HCT116 (cell line): ENCODE data around the gene LCK.

Source experiments
- ATF3 ChIP-seq: IDR thresholded peaks from 2 replicates; pipeline ENCODE4 v1.6.1; 2012
- CEBPB ChIP-seq: IDR thresholded peaks from 2 replicates; pipeline ENCODE4 v1.6.1; 2012; ENCODE audit warnings: low read depth
- EZH2 ChIP-seq: fragments of 200-600 bp; sonication (generic); IDR thresholded peaks from 2 replicates; pipeline ENCODE4 v1.6.1; 2017; ENCODE audit warnings: antibody characterized with exemption, mixed run types
- JUND ChIP-seq: IDR thresholded peaks from 2 replicates; pipeline ENCODE4 v1.6.1; 2012
- POLR2A ChIP-seq: IDR thresholded peaks from 2 replicates; pipeline ENCODE4 v1.7.0; 2011; ENCODE audit warnings: borderline replicate concordance; ENCODE audit not compliant: insufficient read depth, insufficient read length; ENCODE audit errors: extremely low read depth
- POLR2AphosphoS5 ChIP-seq: IDR thresholded peaks from 2 replicates; pipeline ENCODE4 v1.6.1; 2011; ENCODE audit warnings: mild to moderate bottlenecking, low read depth, low read length, moderate library complexity
- SIN3A ChIP-seq: IDR thresholded peaks from 2 replicates; pipeline ENCODE4 v1.6.1; 2012; ENCODE audit warnings: low read depth
- SRF ChIP-seq: IDR thresholded peaks from 2 replicates; pipeline ENCODE4 v1.6.1; 2012; ENCODE audit warnings: low read depth
- ZBTB33 ChIP-seq: IDR thresholded peaks from 2 replicates; pipeline ENCODE4 v1.6.1; 2011; ENCODE audit warnings: mild to moderate bottlenecking, low read length, moderate library complexity; ENCODE audit not compliant: insufficient replicate concordance; ENCODE audit errors: extremely low read depth
- ZNF274 ChIP-seq: fragments of 200-500 bp; sonication (Bioruptor generic); IDR thresholded peaks from 2 replicates; pipeline ENCODE4 v1.6.1; 2014; ENCODE audit warnings: mild to moderate bottlenecking, low read depth, low read length, inconsistent platforms
- TF ChIP-seq, protein P1 (sequence below), 3 experiments: fragments of 200-600 bp in 1 of 3; sonication (generic) in 1 of 3; IDR thresholded peaks in 2 of 3; conservative IDR thresholded peaks in 1 of 3; 2 replicates each; pipeline ENCODE4 v1.5.1; 2012 to 2017; ENCODE audit warnings: low read depth in 2 of 3, low read length in 2 of 3, antibody characterized with exemption in 1 of 3, borderline replicate concordance in 1 of 3, control low read depth in 1 of 3, mild to moderate bottlenecking in 1 of 3, mixed read lengths in 1 of 3, mixed run types in 1 of 3, moderate library complexity in 1 of 3; ENCODE audit not compliant: insufficient read depth in 1 of 3

DNA sequence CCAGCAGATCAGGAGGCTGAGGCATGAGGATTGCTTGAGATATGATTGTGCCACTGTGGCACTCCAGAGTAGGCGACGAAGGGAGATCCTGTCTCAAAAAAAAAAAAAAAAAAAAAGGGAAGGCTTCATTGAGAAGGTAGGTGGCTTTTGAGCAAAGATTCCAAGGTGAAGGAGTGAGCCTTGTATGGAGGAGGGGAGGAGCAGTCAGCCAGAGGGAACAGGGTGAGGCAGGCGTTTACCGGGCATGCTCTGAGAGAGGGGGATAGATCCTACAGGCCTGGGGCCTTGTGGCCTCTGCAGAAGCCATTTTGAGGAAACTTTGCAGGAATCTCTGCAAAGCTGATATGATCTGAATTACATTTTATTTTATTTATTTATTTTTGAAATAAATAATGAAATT, 35.7 kb downstream of the LCK start:
- TF ChIP-seq EZH2 = no peak
- TF ChIP-seq, protein P1, sequence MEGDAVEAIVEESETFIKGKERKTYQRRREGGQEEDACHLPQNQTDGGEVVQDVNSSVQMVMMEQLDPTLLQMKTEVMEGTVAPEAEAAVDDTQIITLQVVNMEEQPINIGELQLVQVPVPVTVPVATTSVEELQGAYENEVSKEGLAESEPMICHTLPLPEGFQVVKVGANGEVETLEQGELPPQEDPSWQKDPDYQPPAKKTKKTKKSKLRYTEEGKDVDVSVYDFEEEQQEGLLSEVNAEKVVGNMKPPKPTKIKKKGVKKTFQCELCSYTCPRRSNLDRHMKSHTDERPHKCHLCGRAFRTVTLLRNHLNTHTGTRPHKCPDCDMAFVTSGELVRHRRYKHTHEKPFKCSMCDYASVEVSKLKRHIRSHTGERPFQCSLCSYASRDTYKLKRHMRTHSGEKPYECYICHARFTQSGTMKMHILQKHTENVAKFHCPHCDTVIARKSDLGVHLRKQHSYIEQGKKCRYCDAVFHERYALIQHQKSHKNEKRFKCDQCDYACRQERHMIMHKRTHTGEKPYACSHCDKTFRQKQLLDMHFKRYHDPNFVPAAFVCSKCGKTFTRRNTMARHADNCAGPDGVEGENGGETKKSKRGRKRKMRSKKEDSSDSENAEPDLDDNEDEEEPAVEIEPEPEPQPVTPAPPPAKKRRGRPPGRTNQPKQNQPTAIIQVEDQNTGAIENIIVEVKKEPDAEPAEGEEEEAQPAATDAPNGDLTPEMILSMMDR (IDR thresholded peaks at IDR 0.05 in 2 of 3, conservative IDR thresholded peaks at IDR 0.05 in 1 of 3; ENCODE audit: borderline replicate concordance in 1 of 3, insufficient read depth in 1 of 3, low read depth in 2 of 3, low read length in 2 of 3) = no peak
- no peak for TF ChIP-seq JUND
- no peak for TF ChIP-seq SIN3A
- TF ChIP-seq ATF3 = no peak
- TF ChIP-seq CEBPB = no peak
- no peak for TF ChIP-seq POLR2AphosphoS5
- TF ChIP-seq ZBTB33 = no peak
- no peak for TF ChIP-seq ZNF274
- no peak for TF ChIP-seq SRF
- no peak for TF ChIP-seq POLR2A
